NCI-H128 (cell line): ENCODE data around the gene TBXAS1.

Experiments used
- DNase-seq: peaks from one replicate; lab custom pipeline; 2025; ENCODE audit not compliant: unreplicated experiment; lab: John Stamatoyannopoulos, UW

The TBXAS1 gene

GRCh38 chr7:139995017-139995915 lies 166.2 kb downstream of the TBXAS1 start:
- DNase-seq = no peak

- DNase-seq = no peak
These were observed 169.5 kb downstream of the TBXAS1 start for GRCh38 chr7:139998572-139998971.

GRCh38 chr7:139999516-139999915 lies 170.5 kb downstream of the TBXAS1 start:
- no peak for DNase-seq

GRCh38 chr7:140000666-140001268 lies 171.7 kb downstream of the TBXAS1 start:
- no peak for DNase-seq

- no peak for DNase-seq
These were observed 174.9 kb downstream of the TBXAS1 start for GRCh38 chr7:140003913-140004382.

- DNase-seq = no peak
These were observed 175.6 kb downstream of the TBXAS1 start for GRCh38 chr7:140004672-140005071.

GRCh38 chr7:140005341-140005740 lies 176.3 kb downstream of the TBXAS1 start:
- no peak for DNase-seq

- no peak for DNase-seq
These were observed 176.9 kb downstream of the TBXAS1 start for GRCh38 chr7:140005754-140006503.

- DNase-seq = no peak
These were observed 177.5 kb downstream of the TBXAS1 start for GRCh38 chr7:140006600-140006999.

- no peak for DNase-seq
These were observed 178.1 kb downstream of the TBXAS1 start for GRCh38 chr7:140007051-140007690.

GRCh38 chr7:140008755-140009610 lies 179.9 kb downstream of the TBXAS1 start:
- DNase-seq = no peak

GRCh38 chr7:140009735-140010134 lies 180.7 kb downstream of the TBXAS1 start:
- DNase-seq = no peak

GRCh38 chr7:140010194-140010895 lies 181.3 kb downstream of the TBXAS1 start:
- DNase-seq = no peak

- no peak for DNase-seq
These were observed 184.6 kb downstream of the TBXAS1 start for GRCh38 chr7:140013676-140014075.

- no peak for DNase-seq
These were observed 185.1 kb downstream of the TBXAS1 start for GRCh38 chr7:140014123-140014522.

GRCh38 chr7:140015471-140015970 lies 186.5 kb downstream of the TBXAS1 start:
- DNase-seq = no peak

- no peak for DNase-seq
These were observed 187.5 kb downstream of the TBXAS1 start for GRCh38 chr7:140016540-140016939.

- DNase-seq = no peak
These were observed 188.0 kb downstream of the TBXAS1 start for GRCh38 chr7:140017034-140017433.

- no peak for DNase-seq
These were observed 188.5 kb downstream of the TBXAS1 start for GRCh38 chr7:140017543-140017942.
